ENCODE data around the gene RSAD1. TPM values are rescaled to one million over a fixed set of nuclear protein-coding genes. Genes with fewer than 3 reads are reported as not detected.

Gene RSAD1
- total and polyA plus RNA-seq, 4 donors = 10.8 to 22.7 (median 18.6) TPM

DNA sequence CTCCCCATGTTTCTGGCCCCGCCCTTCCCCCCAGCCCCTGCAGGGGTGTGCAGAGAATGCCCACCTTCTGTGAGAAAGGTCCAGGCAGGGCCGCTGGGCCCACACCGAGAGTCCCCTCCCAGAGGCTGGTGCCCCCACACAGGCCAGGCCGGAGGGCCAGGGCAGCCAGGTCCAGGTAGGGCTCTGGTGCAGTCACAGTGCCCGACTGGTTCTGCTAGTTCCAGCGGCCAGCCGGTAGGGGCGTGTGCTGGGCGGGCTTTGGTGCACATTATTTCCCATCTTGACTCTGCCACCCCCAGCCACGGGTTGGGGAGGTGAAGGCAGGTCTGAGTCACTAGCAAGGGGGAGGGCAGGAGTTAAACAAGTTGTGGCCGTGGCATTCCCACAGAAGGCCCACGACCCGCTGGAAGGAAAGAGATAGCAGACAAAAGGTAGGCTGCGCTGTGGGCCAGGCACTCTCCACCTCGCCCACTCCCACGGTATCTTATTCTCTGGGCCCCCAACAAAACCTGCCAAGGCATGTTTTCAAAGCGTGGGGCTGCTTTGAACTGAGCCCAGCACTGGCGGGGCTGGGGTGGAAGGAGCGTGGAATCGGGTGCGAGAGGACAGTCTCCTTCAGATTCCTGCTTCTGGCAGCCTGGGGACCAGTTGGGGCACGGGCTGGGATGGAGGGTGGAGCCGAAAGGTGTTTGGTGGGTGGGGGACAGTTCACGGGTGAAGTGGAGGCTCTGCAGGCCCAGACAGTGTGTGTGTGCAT is 55.7 kb downstream of the RSAD1 start:
- peaks cover 0 to 13% (median 4%) of the 10 kb centered on the region in 4 donors for H3K27me3 ChIP-seq (ENCODE audit: control insufficient read depth in 4 of 4, insufficient read depth in 4 of 4, low read length in 3 of 4)
- no peaks in the 10 kb centered on the region for H3K9me3 ChIP-seq (ENCODE audit: control insufficient read depth in 4 of 4, low read length in 3 of 4)
- no peaks in the 10 kb centered on the region for H3K36me3 ChIP-seq (ENCODE audit: control insufficient read depth in 4 of 4, insufficient read depth in 3 of 4, low read depth in 1 of 4, low read length in 3 of 4)
- 70% methylated on average over 24 of the region's 24 CpGs for WGBS
- H3K9ac ChIP-seq (ENCODE audit: low read depth in 1 of 2, low read length in 2 of 2) = no peak overlapping the region
- H3K4me1 ChIP-seq (ENCODE audit: control insufficient read depth in 4 of 4, insufficient read depth in 4 of 4, low read length in 3 of 4) = peaks cover 1 to 13% (median 6%) of the 10 kb centered on the region in 4 donors
- TF ChIP-seq FOXA1 (IDR thresholded peaks at IDR 0.05) = no peak
- no peak for TF ChIP-seq NR2F2 (IDR thresholded peaks at IDR 0.05)
- TF ChIP-seq YY1 (IDR thresholded peaks at IDR 0.05) = no peak
- TF ChIP-seq MAX (IDR thresholded peaks at IDR 0.05) = no peak
- TF ChIP-seq, protein P1, sequence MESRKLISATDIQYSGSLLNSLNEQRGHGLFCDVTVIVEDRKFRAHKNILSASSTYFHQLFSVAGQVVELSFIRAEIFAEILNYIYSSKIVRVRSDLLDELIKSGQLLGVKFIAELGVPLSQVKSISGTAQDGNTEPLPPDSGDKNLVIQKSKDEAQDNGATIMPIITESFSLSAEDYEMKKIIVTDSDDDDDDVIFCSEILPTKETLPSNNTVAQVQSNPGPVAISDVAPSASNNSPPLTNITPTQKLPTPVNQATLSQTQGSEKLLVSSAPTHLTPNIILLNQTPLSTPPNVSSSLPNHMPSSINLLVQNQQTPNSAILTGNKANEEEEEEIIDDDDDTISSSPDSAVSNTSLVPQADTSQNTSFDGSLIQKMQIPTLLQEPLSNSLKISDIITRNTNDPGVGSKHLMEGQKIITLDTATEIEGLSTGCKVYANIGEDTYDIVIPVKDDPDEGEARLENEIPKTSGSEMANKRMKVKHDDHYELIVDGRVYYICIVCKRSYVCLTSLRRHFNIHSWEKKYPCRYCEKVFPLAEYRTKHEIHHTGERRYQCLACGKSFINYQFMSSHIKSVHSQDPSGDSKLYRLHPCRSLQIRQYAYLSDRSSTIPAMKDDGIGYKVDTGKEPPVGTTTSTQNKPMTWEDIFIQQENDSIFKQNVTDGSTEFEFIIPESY (IDR thresholded peaks at IDR 0.05) = no peak
- no peak for TF ChIP-seq EGR1 (IDR thresholded peaks at IDR 0.05; ENCODE audit: low read depth in 2 of 2)
- no peak for TF ChIP-seq CTCF (IDR thresholded peaks at IDR 0.05; ENCODE audit: low read depth, low read length, missing input control)
- no peak for TF ChIP-seq RXRA (IDR thresholded peaks at IDR 0.05)
- TF ChIP-seq TAF1 (conservative IDR thresholded peaks at IDR 0.05) = no peak
- TF ChIP-seq SP1 (IDR thresholded peaks at IDR 0.05) = no peak
- TF ChIP-seq RAD21 (IDR thresholded peaks at IDR 0.05) = no peak
- TF ChIP-seq JUND (IDR thresholded peaks at IDR 0.05) = no peak
- no peak for TF ChIP-seq HNF4A (conservative IDR thresholded peaks at IDR 0.05)
- TF ChIP-seq HNF4G (IDR thresholded peaks at IDR 0.05) = no peak
- TF ChIP-seq, protein P2, sequence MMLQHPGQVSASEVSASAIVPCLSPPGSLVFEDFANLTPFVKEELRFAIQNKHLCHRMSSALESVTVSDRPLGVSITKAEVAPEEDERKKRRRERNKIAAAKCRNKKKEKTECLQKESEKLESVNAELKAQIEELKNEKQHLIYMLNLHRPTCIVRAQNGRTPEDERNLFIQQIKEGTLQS (IDR thresholded peaks at IDR 0.05) = no peak
- no peak for TF ChIP-seq GABPA (IDR thresholded peaks at IDR 0.05 in 1 of 2, conservative IDR thresholded peaks at IDR 0.05 in 1 of 2)
- no peak for TF ChIP-seq FOXA2 (IDR thresholded peaks at IDR 0.05)
- TF ChIP-seq, protein P3, sequence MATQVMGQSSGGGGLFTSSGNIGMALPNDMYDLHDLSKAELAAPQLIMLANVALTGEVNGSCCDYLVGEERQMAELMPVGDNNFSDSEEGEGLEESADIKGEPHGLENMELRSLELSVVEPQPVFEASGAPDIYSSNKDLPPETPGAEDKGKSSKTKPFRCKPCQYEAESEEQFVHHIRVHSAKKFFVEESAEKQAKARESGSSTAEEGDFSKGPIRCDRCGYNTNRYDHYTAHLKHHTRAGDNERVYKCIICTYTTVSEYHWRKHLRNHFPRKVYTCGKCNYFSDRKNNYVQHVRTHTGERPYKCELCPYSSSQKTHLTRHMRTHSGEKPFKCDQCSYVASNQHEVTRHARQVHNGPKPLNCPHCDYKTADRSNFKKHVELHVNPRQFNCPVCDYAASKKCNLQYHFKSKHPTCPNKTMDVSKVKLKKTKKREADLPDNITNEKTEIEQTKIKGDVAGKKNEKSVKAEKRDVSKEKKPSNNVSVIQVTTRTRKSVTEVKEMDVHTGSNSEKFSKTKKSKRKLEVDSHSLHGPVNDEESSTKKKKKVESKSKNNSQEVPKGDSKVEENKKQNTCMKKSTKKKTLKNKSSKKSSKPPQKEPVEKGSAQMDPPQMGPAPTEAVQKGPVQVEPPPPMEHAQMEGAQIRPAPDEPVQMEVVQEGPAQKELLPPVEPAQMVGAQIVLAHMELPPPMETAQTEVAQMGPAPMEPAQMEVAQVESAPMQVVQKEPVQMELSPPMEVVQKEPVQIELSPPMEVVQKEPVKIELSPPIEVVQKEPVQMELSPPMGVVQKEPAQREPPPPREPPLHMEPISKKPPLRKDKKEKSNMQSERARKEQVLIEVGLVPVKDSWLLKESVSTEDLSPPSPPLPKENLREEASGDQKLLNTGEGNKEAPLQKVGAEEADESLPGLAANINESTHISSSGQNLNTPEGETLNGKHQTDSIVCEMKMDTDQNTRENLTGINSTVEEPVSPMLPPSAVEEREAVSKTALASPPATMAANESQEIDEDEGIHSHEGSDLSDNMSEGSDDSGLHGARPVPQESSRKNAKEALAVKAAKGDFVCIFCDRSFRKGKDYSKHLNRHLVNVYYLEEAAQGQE (IDR thresholded peaks at IDR 0.05) = no peak
- H3K4me3 ChIP-seq (ENCODE audit: low read depth in 1 of 3, low read length in 3 of 3) = no peak overlapping the region
- DNase-seq (ENCODE audit: low spot score) = no peak
- no peak overlapping the region for H3K27ac ChIP-seq (ENCODE audit: low read depth in 1 of 2, low read length in 2 of 2)

Measured in liver (tissue), 9 donors.